Chondrocyte (in vitro differentiated cells): ENCODE measurements around the gene DUS2. TPM values are rescaled to one million over a fixed set of nuclear protein-coding genes. Genes with fewer than 3 reads are reported as not detected.
A peak's percentile ranks its signal among the peaks of the same experiment; 100 is the strongest.

Experiments used
- DNase-seq: peaks from one replicate; pipeline ENCODE4 v3.0.0; 2021; ENCODE audit warnings: mixed read lengths, low spot score
- H3K27ac Mint-ChIP-seq: one replicate; pipeline ENCODE4 v1.8.0; 2021; ENCODE audit warnings: mild to moderate bottlenecking, moderate library complexity, mixed read lengths; ENCODE audit not compliant: unreplicated experiment
- H3K27me3 Mint-ChIP-seq: 2 replicates; pipeline ENCODE4 v1.8.0; 2021; ENCODE audit warnings: low read depth, mixed read lengths
- H3K36me3 Mint-ChIP-seq: 2 replicates; pipeline ENCODE4 v1.8.0; 2021; ENCODE audit warnings: low read depth, mixed read lengths
- H3K4me1 Mint-ChIP-seq: 2 replicates; pipeline ENCODE4 v1.8.0; 2021; ENCODE audit warnings: low read depth, mild to moderate bottlenecking, mixed read lengths
- H3K4me3 Mint-ChIP-seq: one replicate; pipeline ENCODE4 v1.8.0; 2021; ENCODE audit warnings: mild to moderate bottlenecking, moderate library complexity, mixed read lengths; ENCODE audit not compliant: unreplicated experiment
- H3K9me3 Mint-ChIP-seq: 2 replicates; pipeline ENCODE4 v1.8.0; 2021; ENCODE audit warnings: low read depth, mixed read lengths
- CTCF ChIP-seq: fragments of 200-600 bp; sonication (generic); IDR thresholded peaks from 2 replicates; pipeline ENCODE4 v1.5.0; 2021; ENCODE audit warnings: antibody characterized with exemption, mild to moderate bottlenecking, moderate library complexity
- total RNA-seq: library from RNA; stranded (reverse); gene quantifications from 3 replicates; pipeline ENCODE4 v1.2.1, GENCODE V29; 2021

The DUS2 gene
- total RNA-seq, 1 donor from 2014 or later: 12.2 TPM

GRCh38 chr16:68083861-68084503 lies 60.9 kb downstream of the DUS2 start:
- Mint-ChIP-seq H3K27ac (peak overlapping the region; percentile 91), H3K36me3 (no peaks in the 10 kb centered on the region), H3K9me3 (no peaks in the 10 kb centered on the region), H3K27me3 (no peaks in the 10 kb centered on the region), H3K4me1 (peaks cover 32% of the 10 kb centered on the region), H3K4me3 (peak overlapping the region; percentile 74)
- DNase-seq: no peak
- no peak for TF ChIP-seq CTCF

GRCh38 chr16:68084504-68085258 lies 61.6 kb downstream of the DUS2 start:
- peak overlapping the region; percentile 74 for H3K4me3 Mint-ChIP-seq
- H3K27ac Mint-ChIP-seq: peak overlapping the region; percentile 91
- peaks cover 35% of the 10 kb centered on the region for H3K4me1 Mint-ChIP-seq
- no peak for DNase-seq
- no peaks in the 10 kb centered on the region for H3K9me3 Mint-ChIP-seq
- no peaks in the 10 kb centered on the region for H3K27me3 Mint-ChIP-seq
- TF ChIP-seq CTCF: no peak
- H3K36me3 Mint-ChIP-seq: no peaks in the 10 kb centered on the region

- peak within 1 kb of the TSS; percentile 96 for H3K4me3 Mint-ChIP-seq
- no peaks in the 10 kb centered on the region for H3K9me3 Mint-ChIP-seq
- H3K27me3 Mint-ChIP-seq: no peaks in the 10 kb centered on the region
- peak; percentile 98 for DNase-seq
- peak within 1 kb of the TSS; percentile 97 for H3K27ac Mint-ChIP-seq
- peaks cover 39% of the 10 kb centered on the region for H3K4me1 Mint-ChIP-seq
- TF ChIP-seq CTCF: peak; percentile 43
- H3K36me3 Mint-ChIP-seq: no peaks in the 10 kb centered on the region
These were observed 62.4 kb downstream of the DUS2 start, which contains the start of gene NFATC3 for GRCh38 chr16:68085259-68086071. TSS of gene NFATC3 (plus strand) at chr16:68085370. CDS start at chr16:68085682, 312 bp downstream.

- no peaks in the 10 kb centered on the region for H3K27me3 Mint-ChIP-seq
- DNase-seq: no peak
- H3K36me3 Mint-ChIP-seq: no peaks in the 10 kb centered on the region
- H3K27ac Mint-ChIP-seq: peak overlapping the region; percentile 97
- H3K9me3 Mint-ChIP-seq: no peaks in the 10 kb centered on the region
- no peak for TF ChIP-seq CTCF
- peaks cover 49% of the 10 kb centered on the region for H3K4me1 Mint-ChIP-seq
- peak overlapping the region; percentile 96 for H3K4me3 Mint-ChIP-seq
These were observed 63.3 kb downstream of the DUS2 start for GRCh38 chr16:68086336-68086841.

- Mint-ChIP-seq H3K27ac (peak overlapping the region; percentile 97), H3K4me1 (peaks cover 53% of the 10 kb centered on the region), H3K27me3 (no peaks in the 10 kb centered on the region), H3K9me3 (no peaks in the 10 kb centered on the region), H3K36me3 (no peaks in the 10 kb centered on the region), H3K4me3 (peak overlapping the region; percentile 96)
- DNase-seq: no peak
- no peak for TF ChIP-seq CTCF
These were observed 63.8 kb downstream of the DUS2 start for GRCh38 chr16:68086860-68087268.
